HEK293 (cell line): ENCODE measurements around the gene OSCP1.
A peak's percentile ranks its signal among the peaks of the same experiment; 100 is the strongest.

Experiments used
- CTCF ChIA-PET: fragments of 350-600 bp; formaldehyde crosslinking; extraction: SDS; loops from one replicate; lab custom pipeline; 2021; ENCODE audit warnings: antibody characterized with exemption; lab: Yijun Ruan, JAX
- POLR2A ChIA-PET: fragments of 300-600 bp; formaldehyde crosslinking; extraction: SDS; loops from one replicate; lab custom pipeline; 2020; ENCODE audit warnings: antibody characterized with exemption, inconsistent platforms; lab: Yijun Ruan, JAX
- H3K27ac ChIP-seq: fragments of 200-500 bp; sonication (Bioruptor generic); 2 replicates; pipeline ENCODE4 v1.5.1; 2014; ENCODE audit warnings: low read depth, low read length, control low read depth, inconsistent platforms; ENCODE audit errors: extremely low read depth
- H3K36me3 ChIP-seq, 2 experiments: fragments of 200-500 bp in 1 of 2; sonication (Bioruptor generic) in 1 of 2; 1 replicate in 1 of 2; 2 replicates in 1 of 2; pipeline ENCODE4 v1.5.1; 2014 to 2017; ENCODE audit warnings: inconsistent platforms in 2 of 2, low read length in 2 of 2; ENCODE audit not compliant: control insufficient read depth in 2 of 2, insufficient read depth in 1 of 2
- H3K4me1 ChIP-seq: fragments of 200-500 bp; sonication (Bioruptor generic); 2 replicates; pipeline ENCODE4 v1.5.1; 2014; ENCODE audit warnings: mild to moderate bottlenecking, low read length, inconsistent platforms; ENCODE audit not compliant: control insufficient read depth, insufficient read depth
- H3K4me3 ChIP-seq: 2 replicates; pipeline ENCODE4 v1.5.1; 2011; ENCODE audit warnings: low read depth, mild to moderate bottlenecking, control low read depth, low read length, moderate library complexity
- H3K9me3 ChIP-seq: fragments of 200-500 bp; sonication (Bioruptor generic); 2 replicates; pipeline ENCODE4 v1.5.1; 2014; ENCODE audit warnings: low read depth, low read length, inconsistent platforms; ENCODE audit not compliant: control insufficient read depth, insufficient read depth
- EGR2 ChIP-seq: fragments of 450-650 bp; formaldehyde crosslinking; IDR thresholded peaks from 2 replicates; pipeline ENCODE4 v1.5.1; 2016; ENCODE audit warnings: low read depth, missing biosample characterization, missing genetic modification characterization
- GLI2 ChIP-seq: fragments of 450-650 bp; formaldehyde crosslinking; IDR thresholded peaks from 2 replicates; pipeline ENCODE4; 2017; ENCODE audit warnings: missing biosample characterization, missing genetic modification characterization, low read depth, borderline replicate concordance
- HOXC10 ChIP-seq: sonication (generic); formaldehyde crosslinking; IDR thresholded peaks from 2 replicates; pipeline ENCODE4 v1.8.1; 2023; ENCODE audit warnings: mild to moderate bottlenecking, missing genetic modification reagents
- REPIN1 ChIP-seq: fragments of 450-650 bp; formaldehyde crosslinking; IDR thresholded peaks from 2 replicates; pipeline ENCODE4 v1.5.1; 2017; ENCODE audit warnings: missing biosample characterization, missing genetic modification characterization, low read depth
- ZBTB20 ChIP-seq: fragments of 450-650 bp; formaldehyde crosslinking; IDR thresholded peaks from 2 replicates; pipeline ENCODE4 v1.5.1; 2016; ENCODE audit warnings: missing biosample characterization, missing genetic modification characterization
- ZFHX2 ChIP-seq: fragments of 450-650 bp; formaldehyde crosslinking; conservative IDR thresholded peaks from 2 replicates; pipeline ENCODE4 v1.5.1; 2016; ENCODE audit warnings: missing biosample characterization, missing genetic modification characterization
- ZNF221 ChIP-seq: fragments of 450-650 bp; formaldehyde crosslinking; IDR thresholded peaks from 2 replicates; pipeline ENCODE4 v1.5.1; 2017; ENCODE audit warnings: missing biosample characterization, missing genetic modification characterization, borderline replicate concordance
- ZNF274 ChIP-seq, 2 experiments: fragments of 200-500 bp in 1 of 2; fragments of 450-650 bp in 1 of 2; sonication (Bioruptor generic) in 1 of 2; formaldehyde crosslinking in 1 of 2; IDR thresholded peaks; 2 replicates each; pipeline versions ENCODE4 v1.5.1 to v1.6.1; 2014 to 2016; ENCODE audit warnings: borderline replicate concordance in 1 of 2, inconsistent platforms in 1 of 2, low read length in 1 of 2, missing biosample characterization in 1 of 2, missing genetic modification characterization in 1 of 2
- ZNF335 ChIP-seq: fragments of 450-650 bp; formaldehyde crosslinking; conservative IDR thresholded peaks from 2 replicates; pipeline ENCODE4 v1.5.1; 2016; ENCODE audit warnings: missing biosample characterization, missing genetic modification characterization
- ZNF354C ChIP-seq: fragments of 450-650 bp; formaldehyde crosslinking; IDR thresholded peaks from 2 replicates; pipeline ENCODE4 v1.5.1; 2016; ENCODE audit warnings: missing biosample characterization, missing genetic modification characterization, low read depth, borderline replicate concordance
- ZNF366 ChIP-seq: fragments of 450-650 bp; formaldehyde crosslinking; conservative IDR thresholded peaks from 2 replicates; pipeline ENCODE4 v1.5.1; 2016; ENCODE audit warnings: missing biosample characterization, missing genetic modification characterization
- ZNF37A ChIP-seq: fragments of 450-650 bp; IDR thresholded peaks from 2 replicates; pipeline ENCODE4 v1.5.1; 2018; ENCODE audit warnings: missing biosample characterization, missing genetic modification characterization
- ZNF621 ChIP-seq: fragments of 450-650 bp; formaldehyde crosslinking; IDR thresholded peaks from 2 replicates; pipeline ENCODE4 v1.5.1; 2017; ENCODE audit warnings: missing biosample characterization, missing genetic modification characterization
- ZNF670 ChIP-seq: fragments of 450-650 bp; formaldehyde crosslinking; IDR thresholded peaks from 2 replicates; pipeline ENCODE4 v1.5.1; 2016; ENCODE audit warnings: missing biosample characterization, missing genetic modification characterization, low read depth
- ZNF701 ChIP-seq: fragments of 450-650 bp; formaldehyde crosslinking; IDR thresholded peaks from 2 replicates; pipeline ENCODE4 v1.5.1; 2016; ENCODE audit warnings: missing biosample characterization, missing genetic modification characterization
- ZNF777 ChIP-seq: fragments of 450-650 bp; formaldehyde crosslinking; IDR thresholded peaks from 2 replicates; pipeline ENCODE4 v1.5.1; 2017; ENCODE audit warnings: missing biosample characterization, missing genetic modification characterization, borderline replicate concordance
- ZXDB ChIP-seq: fragments of 450-650 bp; formaldehyde crosslinking; IDR thresholded peaks from 2 replicates; pipeline ENCODE4 v1.5.1; 2016; ENCODE audit warnings: missing biosample characterization, missing genetic modification characterization
- TF ChIP-seq, protein P1 (sequence below): fragments of 450-650 bp; IDR thresholded peaks from 2 replicates; pipeline ENCODE4 v1.5.1; 2018; ENCODE audit warnings: missing biosample characterization, missing genetic modification characterization
- TF ChIP-seq, protein P2 (sequence below): fragments of 450-650 bp; formaldehyde crosslinking; IDR thresholded peaks from 2 replicates; pipeline ENCODE4 v1.5.1; 2016; ENCODE audit warnings: missing biosample characterization, missing genetic modification characterization, borderline replicate concordance
- TF ChIP-seq, protein P3 (sequence below): IDR thresholded peaks from 2 replicates; pipeline ENCODE4 v1.6.1; 2011; ENCODE audit warnings: mild to moderate bottlenecking, low read depth, low read length, borderline replicate concordance

The OSCP1 gene

DNA sequence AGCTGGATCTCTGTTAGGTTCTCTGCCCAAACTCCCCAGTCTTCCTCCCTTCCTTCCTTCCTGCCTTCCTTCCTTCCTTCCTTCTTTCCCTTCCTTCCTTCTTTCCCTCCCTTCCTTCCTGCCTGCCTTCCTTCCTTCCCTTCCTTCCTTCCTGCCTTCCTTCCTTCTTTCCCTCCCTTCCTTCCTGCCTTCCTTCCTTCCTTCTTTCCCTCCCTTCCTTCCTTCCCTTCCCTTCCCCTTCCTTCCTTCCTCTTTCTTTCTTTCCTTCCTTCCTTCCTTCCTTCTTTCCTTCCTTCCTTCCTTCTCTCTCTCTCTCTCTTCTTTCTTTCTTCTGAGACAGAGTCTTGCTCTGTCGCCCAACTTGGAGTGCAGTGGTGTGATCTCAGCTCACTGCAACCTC lies 43.8 kb downstream of the OSCP1 start:
- Histone ChIP-seq H3K27ac (no peak overlapping the region), H3K4me3 (no peak overlapping the region)
- CTCF ChIA-PET: interaction anchor here (0.9 kb wide), 1 partner anchor 107 kb away, joined by 3 read pairs; no protein-coding TSS in a partner anchor
- TF ChIP-seq ZNF366 (tag by site-specific recombination) (0 out of 2 replicates have a peak, but pooled peaks have one; percentile 33), ZNF670 (tag by site-specific recombination) (no peak), ZNF777 (tag by site-specific recombination) (no peak), ZNF621 (no peak)
- TF ChIP-seq, all 188 proteins: peak for 1
- Histone ChIP-seq H3K4me1 (no peaks in the 10 kb centered on the region), H3K36me3 (no peaks in the 10 kb centered on the region), H3K9me3 (no peaks in the 10 kb centered on the region)
- POLR2A ChIA-PET: no interaction called here

DNA sequence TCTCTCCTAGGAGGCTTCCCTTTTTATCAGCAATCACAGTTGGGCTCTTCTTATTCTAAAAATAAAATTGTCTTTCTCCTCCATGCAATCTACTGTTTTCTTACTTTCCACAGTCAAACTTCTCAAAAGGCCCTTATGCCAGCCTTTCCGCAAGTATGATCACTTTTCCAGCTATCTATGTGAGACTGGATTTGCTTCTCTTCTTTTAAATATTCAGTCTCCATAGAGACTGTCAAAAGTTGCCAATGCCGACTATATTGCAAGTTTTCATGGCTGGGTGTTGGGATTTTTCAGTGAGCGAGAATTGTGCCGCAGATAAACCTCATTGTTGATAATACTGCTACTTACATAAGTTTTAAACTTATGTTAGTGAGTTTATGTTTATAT lies 47.8 kb downstream of the OSCP1 start:
- H3K36me3 ChIP-seq: no peaks in the 10 kb centered on the region
- CTCF ChIA-PET: no interaction called here
- no peak for TF ChIP-seq ZNF37A (tag by site-specific recombination)

DNA sequence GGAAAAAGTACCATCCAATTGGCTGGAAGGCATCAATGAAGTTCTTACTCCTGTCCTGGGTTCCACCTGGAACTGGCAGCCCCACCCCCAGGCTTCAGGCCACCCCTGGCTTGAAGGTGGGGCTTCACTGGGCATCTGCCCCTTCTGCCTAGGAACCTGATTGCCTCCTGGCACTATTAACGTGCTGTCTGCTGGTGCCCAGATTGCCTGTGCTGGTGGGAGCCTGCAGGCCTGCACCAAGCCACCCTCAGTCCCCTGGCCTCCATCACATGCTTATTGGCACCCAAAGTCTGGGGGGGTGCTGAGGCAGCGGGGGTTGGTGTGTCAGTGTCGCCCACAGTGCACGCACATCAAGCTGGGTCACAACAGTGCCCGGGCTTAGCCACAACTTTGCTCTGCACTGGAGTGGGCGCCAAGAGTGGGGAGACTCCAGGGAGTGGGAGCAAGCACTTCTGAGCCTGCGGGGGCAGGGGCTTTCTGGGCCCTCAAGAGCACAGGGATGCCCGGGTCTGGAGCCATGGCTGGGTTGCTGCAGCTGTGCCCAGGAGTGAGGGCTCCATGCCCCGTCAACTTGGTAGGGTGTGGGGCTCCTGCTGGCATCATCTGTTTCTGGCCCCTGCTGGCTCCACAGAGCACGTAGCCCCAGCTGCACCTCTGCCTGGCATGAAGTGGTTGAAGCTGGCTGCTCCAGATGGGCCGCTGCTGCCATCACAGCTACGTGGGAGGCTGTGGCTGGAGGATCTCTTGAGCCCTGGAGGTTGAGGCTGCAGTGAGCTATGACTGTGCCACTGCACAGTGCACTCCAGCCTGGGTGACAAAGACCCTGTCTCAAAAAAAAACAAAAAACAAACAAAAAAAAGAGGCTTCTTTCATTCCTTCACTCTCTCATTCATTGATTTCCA lies 48.4 kb downstream of the OSCP1 start:
- Histone ChIP-seq H3K36me3 (no peaks in the 10 kb centered on the region), H3K4me1 (no peaks in the 10 kb centered on the region), H3K9me3 (no peaks in the 10 kb centered on the region), H3K4me3 (no peak overlapping the region), H3K27ac (no peak overlapping the region)
- ChIA-PET CTCF (no interaction called here), POLR2A (no interaction called here)
- TF ChIP-seq ZFHX2 (tag by site-specific recombination) (0 out of 2 replicates have a peak, but pooled peaks have one; percentile 35), ZNF274 (IDR thresholded peaks at IDR 0.05; ENCODE audit: low read length) (no peak), ZNF274 (tag by site-specific recombination; IDR thresholded peaks at IDR 0.05; ENCODE audit: borderline replicate concordance) (no peak), ZBTB20 (peak; percentile 87), EGR2 (tag by site-specific recombination) (0 out of 2 replicates have a peak, but pooled peaks have one; percentile 16), ZNF221 (tag by site-specific recombination) (no peak), ZNF335 (tag by site-specific recombination) (peak; percentile 95)
- TF ChIP-seq, protein P1, sequence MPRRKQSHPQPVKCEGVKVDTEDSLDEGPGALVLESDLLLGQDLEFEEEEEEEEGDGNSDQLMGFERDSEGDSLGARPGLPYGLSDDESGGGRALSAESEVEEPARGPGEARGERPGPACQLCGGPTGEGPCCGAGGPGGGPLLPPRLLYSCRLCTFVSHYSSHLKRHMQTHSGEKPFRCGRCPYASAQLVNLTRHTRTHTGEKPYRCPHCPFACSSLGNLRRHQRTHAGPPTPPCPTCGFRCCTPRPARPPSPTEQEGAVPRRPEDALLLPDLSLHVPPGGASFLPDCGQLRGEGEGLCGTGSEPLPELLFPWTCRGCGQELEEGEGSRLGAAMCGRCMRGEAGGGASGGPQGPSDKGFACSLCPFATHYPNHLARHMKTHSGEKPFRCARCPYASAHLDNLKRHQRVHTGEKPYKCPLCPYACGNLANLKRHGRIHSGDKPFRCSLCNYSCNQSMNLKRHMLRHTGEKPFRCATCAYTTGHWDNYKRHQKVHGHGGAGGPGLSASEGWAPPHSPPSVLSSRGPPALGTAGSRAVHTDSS (tag by site-specific recombination): no peak

More for the DNA sequence above, 47.8 kb downstream of the OSCP1 start:
- Histone ChIP-seq H3K4me3 (no peak overlapping the region), H3K4me1 (no peaks in the 10 kb centered on the region), H3K9me3 (no peaks in the 10 kb centered on the region), H3K27ac (no peak overlapping the region)
- POLR2A ChIA-PET: no interaction called here

DNA sequence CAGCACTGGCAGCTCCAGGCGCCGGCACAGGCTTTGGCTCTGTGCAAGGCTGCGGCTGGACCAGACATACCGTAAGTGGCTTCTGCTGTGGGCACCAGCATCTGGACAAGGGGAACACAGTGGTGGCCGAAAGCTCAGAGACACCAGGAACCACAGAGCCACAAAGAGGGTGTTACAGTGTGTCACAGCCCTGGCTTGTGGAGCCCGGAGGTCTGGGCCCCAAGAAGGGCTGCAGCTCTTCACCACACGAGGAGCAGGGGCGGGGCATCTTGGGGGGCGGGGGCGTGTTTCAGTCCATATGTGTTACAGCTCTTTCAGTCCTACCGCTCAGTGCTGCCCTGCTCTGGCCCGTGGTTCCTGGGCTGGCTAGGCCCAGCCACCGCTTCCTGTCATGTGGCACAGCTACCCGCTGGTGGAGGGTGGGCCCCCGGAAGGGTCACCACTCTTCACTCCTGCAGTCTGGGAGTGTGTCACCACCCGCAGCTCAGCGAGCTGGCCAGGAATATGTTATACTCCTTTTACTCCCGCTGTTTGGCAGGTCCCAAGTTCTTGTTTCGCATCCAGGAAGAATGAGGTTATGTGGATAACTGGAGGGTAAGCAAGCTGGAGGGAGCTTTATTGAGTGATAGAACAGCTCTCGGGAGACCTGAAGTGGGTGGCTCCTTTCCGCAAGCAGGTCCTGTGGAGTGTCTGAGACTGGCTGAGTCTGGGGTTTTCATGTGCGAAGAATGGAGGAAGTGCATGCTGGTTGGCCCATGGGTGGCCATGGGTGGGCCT lies 49.2 kb downstream of the OSCP1 start:
- Histone ChIP-seq H3K9me3 (no peaks in the 10 kb centered on the region), H3K4me3 (no peak overlapping the region), H3K27ac (no peak overlapping the region), H3K4me1 (no peaks in the 10 kb centered on the region), H3K36me3 (no peaks in the 10 kb centered on the region)
- ChIA-PET CTCF (interaction anchor here (0.6 kb wide), 1 partner anchor 703 kb away, joined by 3 read pairs; no protein-coding TSS in a partner anchor), POLR2A (interaction anchor here (7.2 kb wide), 1 partner anchor 16 kb away, joined by 103 read pairs; the partner anchor contains the start of gene STK40)
- TF ChIP-seq ZNF366 (tag by site-specific recombination): no peak; the same call in 1 of the 2 replicates
- TF ChIP-seq ZNF354C (tag by site-specific recombination): no peak
- TF ChIP-seq REPIN1: no peak
- no peak for TF ChIP-seq HOXC10 (CRISPR knock-in tag)
- no peak for TF ChIP-seq ZNF701 (tag by site-specific recombination)
- TF ChIP-seq, protein P2, sequence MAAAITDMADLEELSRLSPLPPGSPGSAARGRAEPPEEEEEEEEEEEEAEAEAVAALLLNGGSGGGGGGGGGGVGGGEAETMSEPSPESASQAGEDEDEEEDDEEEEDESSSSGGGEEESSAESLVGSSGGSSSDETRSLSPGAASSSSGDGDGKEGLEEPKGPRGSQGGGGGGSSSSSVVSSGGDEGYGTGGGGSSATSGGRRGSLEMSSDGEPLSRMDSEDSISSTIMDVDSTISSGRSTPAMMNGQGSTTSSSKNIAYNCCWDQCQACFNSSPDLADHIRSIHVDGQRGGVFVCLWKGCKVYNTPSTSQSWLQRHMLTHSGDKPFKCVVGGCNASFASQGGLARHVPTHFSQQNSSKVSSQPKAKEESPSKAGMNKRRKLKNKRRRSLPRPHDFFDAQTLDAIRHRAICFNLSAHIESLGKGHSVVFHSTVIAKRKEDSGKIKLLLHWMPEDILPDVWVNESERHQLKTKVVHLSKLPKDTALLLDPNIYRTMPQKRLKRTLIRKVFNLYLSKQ (tag by site-specific recombination): no peak
- TF ChIP-seq, protein P3, sequence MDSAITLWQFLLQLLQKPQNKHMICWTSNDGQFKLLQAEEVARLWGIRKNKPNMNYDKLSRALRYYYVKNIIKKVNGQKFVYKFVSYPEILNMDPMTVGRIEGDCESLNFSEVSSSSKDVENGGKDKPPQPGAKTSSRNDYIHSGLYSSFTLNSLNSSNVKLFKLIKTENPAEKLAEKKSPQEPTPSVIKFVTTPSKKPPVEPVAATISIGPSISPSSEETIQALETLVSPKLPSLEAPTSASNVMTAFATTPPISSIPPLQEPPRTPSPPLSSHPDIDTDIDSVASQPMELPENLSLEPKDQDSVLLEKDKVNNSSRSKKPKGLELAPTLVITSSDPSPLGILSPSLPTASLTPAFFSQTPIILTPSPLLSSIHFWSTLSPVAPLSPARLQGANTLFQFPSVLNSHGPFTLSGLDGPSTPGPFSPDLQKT: no peak
- no peak for TF ChIP-seq GLI2 (tag by site-specific recombination)
- no peak for TF ChIP-seq ZXDB (tag by site-specific recombination)
